H1 (cell line): ENCODE data around the gene PIEZO1. TPM values are rescaled to one million over a fixed set of nuclear protein-coding genes. Genes with fewer than 3 reads are reported as not detected.

Source experiments
- CTCF ChIA-PET: fragments of 300-600 bp; sonication (Branson Sonifier 250); formaldehyde crosslinking; loops from one replicate; lab custom pipeline; 2021; ENCODE audit not compliant: partially characterized antibody; lab: Charles Lee
- POLR2A ChIA-PET: fragments of 300-600 bp; sonication (Branson Sonifier 250); formaldehyde crosslinking; loops from one replicate; lab custom pipeline; 2021; ENCODE audit warnings: inconsistent platforms; ENCODE audit not compliant: partially characterized antibody; lab: Charles Lee
- DNase-seq, 2 experiments: peaks; one replicate each; pipeline versions ENCODE4 v3.0.0 to v3.0.0-alpha.2; 2010 to 2022; ENCODE audit warnings: low spot score in 2 of 2, low read depth in 1 of 2, mixed read lengths in 1 of 2
- FAIRE-seq: peaks from 2 replicates; lab custom pipeline; 2011; peaks lifted over from hg19 to GRCh38; lab: Jason Lieb, UNC
- H2AFZ ChIP-seq: 2 replicates; pipeline ENCODE4 v1.8.1; 2012; ENCODE audit warnings: low read length, inconsistent platforms
- H2AK5ac ChIP-seq: 2 replicates; pipeline ENCODE4 v1.6.1; 2013; ENCODE audit warnings: low read depth, low read length
- H2BK120ac ChIP-seq: replicated peaks from 2 replicates; pipeline ENCODE3; 2013; ENCODE audit warnings: low read depth, low read length, inconsistent platforms
- H2BK12ac ChIP-seq: 2 replicates; pipeline ENCODE4 v1.6.1; 2013; ENCODE audit warnings: low read depth, low read length
- H2BK15ac ChIP-seq: 2 replicates; pipeline ENCODE4 v1.6.1; 2013; ENCODE audit warnings: low read length
- H2BK20ac ChIP-seq: 2 replicates; pipeline ENCODE4 v1.6.1; 2013; ENCODE audit warnings: low read length
- H2BK5ac ChIP-seq: 2 replicates; pipeline ENCODE4 v1.6.1; 2013; ENCODE audit warnings: low read depth, low read length
- H3K14ac ChIP-seq: 2 replicates; pipeline ENCODE4 v1.6.1; 2013; ENCODE audit warnings: inconsistent platforms; ENCODE audit not compliant: insufficient read length
- H3K18ac ChIP-seq: 2 replicates; pipeline ENCODE4 v1.6.1; 2013; ENCODE audit warnings: low read length; ENCODE audit errors: extremely low read depth
- H3K23ac ChIP-seq: 2 replicates; pipeline ENCODE4 v1.6.1; 2013; ENCODE audit warnings: inconsistent platforms; ENCODE audit not compliant: insufficient read length
- H3K23me2 ChIP-seq: 2 replicates; pipeline ENCODE4 v1.6.1; 2013; ENCODE audit warnings: low read depth, low read length
- H3K27ac ChIP-seq: 2 replicates; pipeline ENCODE4 v1.6.1; 2011; ENCODE audit warnings: low read depth, low read length, inconsistent platforms
- H3K27me3 ChIP-seq, 4 experiments: replicated peaks in 1 of 4; 1 replicate in 1 of 4; 2 replicates in 3 of 4; pipeline versions ENCODE4 v1.6.1 to v1.8.1; 2011 to 2013; ENCODE audit warnings: low read length in 3 of 4, mild to moderate bottlenecking in 3 of 4, inconsistent platforms in 2 of 4, mixed read lengths in 2 of 4, moderate library complexity in 1 of 4; ENCODE audit not compliant: control insufficient read depth in 3 of 4, insufficient read depth in 3 of 4; ENCODE audit errors: extremely low read depth in 1 of 4
- H3K36me3 ChIP-seq, 4 experiments: 2 replicates each; pipeline versions ENCODE4 v1.6.1 to v1.8.1; 2011 to 2013; ENCODE audit warnings: mild to moderate bottlenecking in 4 of 4, low read length in 3 of 4, moderate library complexity in 2 of 4, control low read depth in 1 of 4, inconsistent platforms in 1 of 4; ENCODE audit not compliant: insufficient read depth in 4 of 4, control insufficient read depth in 2 of 4
- H3K4ac ChIP-seq: replicated peaks from 2 replicates; pipeline ENCODE3; 2013; ENCODE audit warnings: low read length, low read depth, mixed read lengths, inconsistent platforms; ENCODE audit not compliant: insufficient read length
- H3K4me1 ChIP-seq, 4 experiments: replicated peaks in 1 of 4; 1 replicate in 1 of 4; 2 replicates in 3 of 4; pipeline versions ENCODE4 v1.6.1 to v1.8.1; 2011 to 2013; ENCODE audit warnings: low read length in 3 of 4, inconsistent platforms in 2 of 4, mixed read lengths in 1 of 4; ENCODE audit not compliant: insufficient read depth in 4 of 4, control insufficient read depth in 3 of 4
- H3K4me2 ChIP-seq, 2 experiments: 2 replicates each; pipeline versions ENCODE4 v1.6.1 to v1.8.1; 2011 to 2013; ENCODE audit warnings: low read depth in 2 of 2, low read length in 2 of 2, control low read depth in 1 of 2, inconsistent platforms in 1 of 2, mild to moderate bottlenecking in 1 of 2; ENCODE audit not compliant: insufficient read depth in 1 of 2
- H3K4me3 ChIP-seq, 4 experiments: fragments of 200-600, 300-600 bp in 1 of 4; sonication (generic), shearing (Covaris generic), sonication (Bioruptor Twin) in 1 of 4; 2 replicates each; pipeline versions ENCODE4 v1.5.1 to v1.8.1; 2011 to 2016; ENCODE audit warnings: low read length in 4 of 4, low read depth in 3 of 4, control low read depth in 2 of 4, inconsistent platforms in 2 of 4, mild to moderate bottlenecking in 2 of 4, mixed read lengths in 1 of 4, moderate library complexity in 1 of 4; ENCODE audit not compliant: insufficient read depth in 2 of 4; ENCODE audit errors: extremely low read depth in 1 of 4
- H3K56ac ChIP-seq: replicated peaks from 2 replicates; pipeline ENCODE3; 2013; ENCODE audit warnings: low read depth, mild to moderate bottlenecking, mixed read lengths, low read length, inconsistent platforms; ENCODE audit not compliant: insufficient read length
- H3K79me1 ChIP-seq: 2 replicates; pipeline ENCODE4 v1.6.1; 2013; ENCODE audit warnings: low read depth, low read length, control low read depth
- H3K79me2 ChIP-seq, 2 experiments: 2 replicates each; pipeline versions ENCODE4 v1.6.1 to v1.8.1; 2012 to 2013; ENCODE audit warnings: low read length in 2 of 2, mild to moderate bottlenecking in 2 of 2, inconsistent platforms in 1 of 2; ENCODE audit not compliant: insufficient read depth in 2 of 2, control insufficient read depth in 1 of 2
- H3K9ac ChIP-seq, 4 experiments: replicated peaks in 1 of 4; 1 replicate in 1 of 4; 2 replicates in 3 of 4; pipeline versions ENCODE4 v1.6.1 to v1.8.1; 2011 to 2013; ENCODE audit warnings: low read depth in 3 of 4, low read length in 3 of 4, control low read depth in 2 of 4, mild to moderate bottlenecking in 2 of 4, moderate library complexity in 2 of 4, inconsistent platforms in 1 of 4; ENCODE audit errors: extremely low read depth in 1 of 4
- H3K9me3 ChIP-seq, 2 experiments: 2 replicates each; pipeline versions ENCODE4 v1.6.1 to v1.8.1; 2012 to 2013; ENCODE audit warnings: mild to moderate bottlenecking in 2 of 2, moderate library complexity in 2 of 2, control low read depth in 1 of 2, inconsistent platforms in 1 of 2, low read depth in 1 of 2, low read length in 1 of 2, mixed read lengths in 1 of 2; ENCODE audit not compliant: insufficient read depth in 2 of 2
- H4K20me1 ChIP-seq, 2 experiments: replicated peaks in 1 of 2; 2 replicates each; pipeline versions ENCODE3 to v1.8.1; 2011 to 2013; ENCODE audit warnings: inconsistent platforms in 2 of 2, low read length in 2 of 2, mild to moderate bottlenecking in 1 of 2; ENCODE audit not compliant: insufficient read depth in 2 of 2, control insufficient read depth in 1 of 2
- H4K5ac ChIP-seq: 2 replicates; pipeline ENCODE4 v1.6.1; 2013; ENCODE audit warnings: low read length, low read depth, mixed read lengths, inconsistent platforms; ENCODE audit not compliant: insufficient read length
- H4K8ac ChIP-seq: 2 replicates; pipeline ENCODE4 v1.8.0; 2013; ENCODE audit warnings: mild to moderate bottlenecking, moderate library complexity, low read length, inconsistent platforms; ENCODE audit not compliant: insufficient read depth; ENCODE audit errors: extremely low read depth
- H4K91ac ChIP-seq: replicated peaks from 2 replicates; pipeline ENCODE3; 2013; ENCODE audit warnings: low read length, mixed read lengths, inconsistent platforms; ENCODE audit not compliant: insufficient read length
- EP300 ChIP-seq, 2 experiments: IDR thresholded peaks; 1 replicate in 1 of 2; 2 replicates in 1 of 2; pipeline ENCODE4 v1.6.1; 2011 to 2012; ENCODE audit warnings: low read depth in 2 of 2, low read length in 2 of 2, mild to moderate bottlenecking in 2 of 2, borderline replicate concordance in 1 of 2, inconsistent platforms in 1 of 2, moderate library complexity in 1 of 2
- MAFK ChIP-seq: IDR thresholded peaks from 2 replicates; pipeline ENCODE4 v1.6.1; 2012; ENCODE audit warnings: low read depth, mild to moderate bottlenecking, improper control_type of control experiment, low read length
- RFX5 ChIP-seq: IDR thresholded peaks from 2 replicates; pipeline ENCODE4 v1.6.1; 2011; ENCODE audit warnings: low read depth, low read length, improper control_type of control experiment, borderline replicate concordance
- SUZ12 ChIP-seq: fragments of 200-600 bp; sonication (generic); IDR thresholded peaks from 2 replicates; pipeline ENCODE4 v1.6.1; 2012; ENCODE audit warnings: mild to moderate bottlenecking, inconsistent platforms, low read length, moderate library complexity, mixed read lengths
- WGBS, 2 experiments: shearing (Covaris generic) in 1 of 2; methylation state at CpG; one replicate each; pipeline versions ENCODE4 v1.1.6 to v1.1.7; 2013 to 2015; ENCODE audit warnings: low lambda C conversion rate in 2 of 2, mixed read lengths in 2 of 2, inconsistent platforms in 1 of 2, low coverage in 1 of 2, missing lambda C conversion rate in 1 of 2; ENCODE audit not compliant: insufficient replicate concordance in 2 of 2, insufficient coverage in 1 of 2, insufficient read length in 1 of 2; ENCODE audit errors: extremely low coverage in 1 of 2, missing lambda C conversion rate in 1 of 2; 5-methylcytosine and 5-hydroxymethylcytosine counted together
- polyA plus RNA-seq, 7 experiments: library from polyadenylated mRNA; depleted of rRNA in 3 of 7; stranded (reverse) in 5 of 7; unstranded in 2 of 7; fragments of >200 nt in 5 of 7; fragments of 200-250 nt in 2 of 7; gene quantifications; 1 replicate in 5 of 7; 2 replicates in 1 of 7; 4 replicates in 1 of 7; pipeline versions ENCODE4 v1.2.1 to v1.2.3, GENCODE V29; 2011 to 2013; ENCODE audit warnings: missing spikeins in 2 of 7, mixed read lengths in 2 of 7
- total RNA-seq: library from RNA; stranded (reverse); fragmentation: NEBNext Ultra II Directional; extraction: Animal tissue kit (Norgen Biotek cat#: 25700); gene quantifications from 2 replicates; pipeline ENCODE4 v1.2.1, GENCODE V29; 2021

The PIEZO1 gene
- total and polyA plus RNA-seq, 2 of the 8 experiments (the other 6 are each of a cell fraction or from before 2014, with no cell fraction given) = 42.3 to 67.5 TPM

GRCh38 chr16:88742896-88743605 lies 42.0 kb downstream of the PIEZO1 start:
- Histone ChIP-seq H3K18ac (no peak overlapping the region), H3K14ac (no peak overlapping the region), H3K9me3 (no peaks in the 10 kb centered on the region), H3K79me1 (no peaks in the 10 kb centered on the region), H2AK5ac (no peak overlapping the region), H3K23ac (no peak overlapping the region), H2BK120ac (no peak overlapping the region), H3K79me2 (no peaks in the 10 kb centered on the region), H3K23me2 (no peaks in the 10 kb centered on the region), H2AFZ (no peak overlapping the region), H4K5ac (no peak overlapping the region), H3K4me1 (peaks cover 0 to 11% (median 6%) of the 10 kb centered on the region in 4 experiments; a peak in 4 of 7 replicates), H3K36me3 (no peaks in the 10 kb centered on the region), H3K56ac (no peak overlapping the region), H2BK5ac (no peak overlapping the region), H3K4me3 (no peak overlapping the region), H2BK12ac (no peak overlapping the region), H3K4ac (no peak overlapping the region), H3K9ac (no peak overlapping the region), H3K27ac (no peak overlapping the region), H4K8ac (no peak overlapping the region), H3K27me3 (no peaks in the 10 kb centered on the region), H2BK20ac (no peak overlapping the region), H3K4me2 (no peak overlapping the region), H4K20me1 (peaks cover 0 to 4% of the 10 kb centered on the region in 2 experiments), H2BK15ac (no peak overlapping the region), H4K91ac (no peak overlapping the region)
- DNase-seq (no peak), FAIRE-seq (no peak)
- ChIA-PET POLR2A (interaction anchor here (1.0 kb wide), 1 partner anchor 64 kb away, joined by 3 read pairs; no protein-coding TSS in a partner anchor), CTCF (interaction anchor here (0.6 to 25.0 kb wide), 25 partner anchors 6 to 1059 kb away, joined by 3 to 251 read pairs (median 4); partner anchors contain the start of gene CDT1)
- 95% methylated on average over 15 of the region's 19 CpGs; no CpG with 5 or more reads in 1 of the 2 experiments for WGBS, 2 experiments
- TF ChIP-seq RFX5 (no peak), EP300 (IDR thresholded peaks at IDR 0.05; ENCODE audit: borderline replicate concordance in 1 of 2, low read depth in 2 of 2, low read length in 2 of 2) (no peak), SUZ12 (no peak), MAFK (no peak)
